A549 (cell line): ENCODE measurements around the gene LIPH. TPM values are rescaled to one million over a fixed set of nuclear protein-coding genes. Genes with fewer than 3 reads are reported as not detected.

Experiments
- ATAC-seq, 2 experiments: fragments of 200-7000 bp in 1 of 2; fragments of >200 bp in 1 of 2; cut with Nextera tagmentation in 1 of 2; cut with Tn5 transposase in 1 of 2; 3 replicates each; pipeline versions ENCODE4 v1.8.0 to v1.9.1; 2018 to 2020; ENCODE audit warnings: mild to moderate bottlenecking in 1 of 2, moderate library complexity in 1 of 2
- CTCF ChIA-PET: fragments of 300-600 bp; sonication (Branson Sonifier 250); formaldehyde crosslinking; extraction: SDS; loops from one replicate; lab custom pipeline; 2021; ENCODE audit warnings: antibody characterized with exemption, inconsistent platforms; lab: Yijun Ruan, JAX
- POLR2A ChIA-PET: fragments of 350-600 bp; formaldehyde crosslinking; extraction: SDS; loops from one replicate; lab custom pipeline; 2021; ENCODE audit warnings: antibody characterized with exemption, inconsistent platforms; lab: Yijun Ruan, JAX
- DNase-seq, 2 experiments: peaks; one replicate each; pipeline versions ENCODE4 v3.0.0 to v3.0.0-alpha.2; 2011 to 2016; ENCODE audit warnings: low read depth in 1 of 2, low spot score in 1 of 2
- FAIRE-seq: peaks from 2 replicates; lab custom pipeline; 2011; peaks lifted over from hg19 to GRCh38; lab: Jason Lieb, UNC
- H3K27ac ChIP-seq, 2 experiments: fragments of >200 bp; sonication (Bioruptor Twin); formaldehyde crosslinking; 3 replicates each; pipeline ENCODE4 v1.5.1; 2016 to 2017
- H3K4me1 ChIP-seq: fragments of >200 bp; sonication (Bioruptor Twin); formaldehyde crosslinking; 3 replicates; pipeline ENCODE4 v1.6.1; 2016
- H3K4me2 ChIP-seq: fragments of >200 bp; sonication (Bioruptor Twin); formaldehyde crosslinking; 3 replicates; pipeline ENCODE4 v1.6.1; 2016
- H3K4me3 ChIP-seq: fragments of >200 bp; sonication (Bioruptor Twin); formaldehyde crosslinking; 3 replicates; pipeline ENCODE4 v1.5.1; 2016
- H3K9me3 ChIP-seq: fragments of >200 bp; sonication (Bioruptor Twin); formaldehyde crosslinking; 3 replicates; pipeline ENCODE4 v1.6.1; 2016
- BHLHE40 ChIP-seq: IDR thresholded peaks from 2 replicates; pipeline ENCODE4 v1.6.1; 2012; ENCODE audit warnings: low read depth, low read length, inconsistent platforms
- CEBPB ChIP-seq, 2 experiments: fragments of >200 bp in 1 of 2; sonication (Bioruptor Twin) in 1 of 2; formaldehyde crosslinking in 1 of 2; IDR thresholded peaks; 2 replicates each; pipeline ENCODE4 v1.6.1; 2012 to 2016
- ELK1 ChIP-seq: fragments of 150-350 bp; IDR thresholded peaks from 2 replicates; pipeline ENCODE4 v1.6.1; 2014; ENCODE audit warnings: low read depth, mild to moderate bottlenecking, low read length
- FOXS1 ChIP-seq: fragments of 250-450 bp; sonication (Bioruptor Pico); IDR thresholded peaks from 2 replicates; pipeline ENCODE4 v1.5.0; 2020; ENCODE audit warnings: mild to moderate bottlenecking, moderate library complexity
- HEYL ChIP-seq: fragments of 250-450 bp; sonication (Bioruptor Pico); IDR thresholded peaks from 2 replicates; pipeline ENCODE4 v1.8.0; 2021; ENCODE audit warnings: mild to moderate bottlenecking, moderate library complexity
- HOXB13 ChIP-seq: fragments of 250-450 bp; sonication (Bioruptor Pico); IDR thresholded peaks from 2 replicates; pipeline ENCODE4 v1.5.0; 2020; ENCODE audit warnings: low read depth, mild to moderate bottlenecking, moderate library complexity
- JUN ChIP-seq, 2 experiments: fragments of >200 bp; sonication (Bioruptor Twin); formaldehyde crosslinking; IDR thresholded peaks; 2 replicates in 1 of 2; 3 replicates in 1 of 2; pipeline ENCODE4 v1.6.1; 2016 to 2017
- KDM5A ChIP-seq: fragments of 200-600 bp; sonication (generic); IDR thresholded peaks from 2 replicates; pipeline ENCODE4 v1.6.1; 2016; ENCODE audit warnings: antibody characterized with exemption, mild to moderate bottlenecking
- MYC ChIP-seq: IDR thresholded peaks from 2 replicates; pipeline ENCODE4 v1.6.1; 2012; ENCODE audit warnings: mild to moderate bottlenecking, inconsistent platforms, low read length, improper control_type of control experiment, borderline replicate concordance
- NPAS2 ChIP-seq: fragments of 250-450 bp; sonication (Bioruptor Pico); IDR thresholded peaks from 2 replicates; pipeline ENCODE4 v1.8.0; 2022; ENCODE audit warnings: mild to moderate bottlenecking, moderate library complexity, borderline replicate concordance
- NR3C1 ChIP-seq: fragments of >200 bp; sonication (Bioruptor Twin); formaldehyde crosslinking; IDR thresholded peaks from 3 replicates; pipeline ENCODE4 v1.6.1; 2017
- PHF8 ChIP-seq: fragments of 200-600 bp; sonication (generic); IDR thresholded peaks from 2 replicates; pipeline ENCODE4 v1.6.1; 2016; ENCODE audit warnings: low read depth, mild to moderate bottlenecking, antibody characterized with exemption, moderate library complexity, borderline replicate concordance
- POLR2A ChIP-seq: IDR thresholded peaks from 2 replicates; pipeline ENCODE4 v1.6.1; 2012; ENCODE audit warnings: mild to moderate bottlenecking, low read length
- RARB ChIP-seq: fragments of 250-450 bp; sonication (Bioruptor Pico); IDR thresholded peaks from 2 replicates; pipeline ENCODE4 v1.8.0; 2021; ENCODE audit warnings: mild to moderate bottlenecking, moderate library complexity
- RCOR1 ChIP-seq: fragments of 150-350 bp; IDR thresholded peaks from 2 replicates; pipeline ENCODE4 v1.6.1; 2014; ENCODE audit warnings: antibody characterized with exemption, low read length, low read depth
- RFX5 ChIP-seq: fragments of 450-650 bp; IDR thresholded peaks from 2 replicates; pipeline ENCODE4 v1.7.1; 2014; ENCODE audit warnings: antibody characterized with exemption, mild to moderate bottlenecking, moderate library complexity
- RNF2 ChIP-seq: fragments of 200-600 bp; sonication (generic); IDR thresholded peaks from 2 replicates; pipeline ENCODE4 v1.6.1; 2016; ENCODE audit warnings: low read depth, mild to moderate bottlenecking, antibody characterized with exemption, moderate library complexity, borderline replicate concordance
- ZNF302 ChIP-seq: fragments of 250-450 bp; sonication (Bioruptor Pico); IDR thresholded peaks from 2 replicates; pipeline ENCODE4 v1.9.0; 2021; ENCODE audit warnings: inconsistent platforms, mild to moderate bottlenecking, moderate library complexity
- WGBS: methylation state at CpG from one replicate; pipeline ENCODE4 v1.1.6; 2017; ENCODE audit errors: missing lambda C conversion rate; 5-methylcytosine and 5-hydroxymethylcytosine counted together
- polyA plus RNA-seq, 4 experiments: library from polyadenylated mRNA; depleted of rRNA in 3 of 4; stranded (reverse); fragments of >200 nt; fragmentation: RNase III in 1 of 4; extraction: RNeasy Plus Mini Kit Qiagen cat#74134 plus additional on column Dnase treatment in 1 of 4; gene quantifications; 2 replicates in 3 of 4; 3 replicates in 1 of 4; pipeline ENCODE4 v1.2.3, GENCODE V29; 2011 to 2017
- TF ChIP-seq, protein P1 (sequence below): fragments of >200 bp; sonication (Bioruptor Twin); formaldehyde crosslinking; IDR thresholded peaks from 3 replicates; pipeline ENCODE4 v1.6.1; 2016
- TF ChIP-seq, protein P2 (sequence below): fragments of 200-600 bp; sonication (generic); IDR thresholded peaks from 2 replicates; pipeline ENCODE4 v1.6.1; 2016; ENCODE audit warnings: antibody characterized with exemption, mild to moderate bottlenecking, moderate library complexity
- TF ChIP-seq, protein P3 (sequence below): fragments of 450-650 bp; IDR thresholded peaks from 2 replicates; pipeline ENCODE4 v1.6.1; 2014; ENCODE audit warnings: antibody characterized with exemption
- TF ChIP-seq, protein P4 (sequence below): fragments of 250-450 bp; sonication (Bioruptor Pico); IDR thresholded peaks from 2 replicates; pipeline ENCODE4 v1.5.0; 2021; ENCODE audit warnings: mild to moderate bottlenecking, moderate library complexity, borderline replicate concordance

LIPH gene
- polyA plus RNA-seq, 2 of the 4 experiments (the other 2 are of a cell fraction) = 6.9 to 34.9 TPM

- 87% methylated on average over 3 of the region's 3 CpGs for WGBS
- Histone ChIP-seq H3K27ac (no peak overlapping the region), H3K9me3 (no peaks in the 10 kb centered on the region), H3K4me3 (no peak overlapping the region), H3K4me1 (no peaks in the 10 kb centered on the region), H3K4me2 (no peak overlapping the region)
- DNase-seq (no peak), ATAC-seq (no peak), FAIRE-seq (no peak)
- ChIA-PET POLR2A (no interaction called here), CTCF (interaction anchor here (1.2 kb wide), 1 partner anchor 66 kb away, joined by 3 read pairs; no protein-coding TSS in a partner anchor)
- TF ChIP-seq RNF2 = no peak
- TF ChIP-seq JUN (IDR thresholded peaks at IDR 0.05) = no peak
- TF ChIP-seq FOXS1 (CRISPR knock-in tag) = no peak
- TF ChIP-seq, protein P1, sequence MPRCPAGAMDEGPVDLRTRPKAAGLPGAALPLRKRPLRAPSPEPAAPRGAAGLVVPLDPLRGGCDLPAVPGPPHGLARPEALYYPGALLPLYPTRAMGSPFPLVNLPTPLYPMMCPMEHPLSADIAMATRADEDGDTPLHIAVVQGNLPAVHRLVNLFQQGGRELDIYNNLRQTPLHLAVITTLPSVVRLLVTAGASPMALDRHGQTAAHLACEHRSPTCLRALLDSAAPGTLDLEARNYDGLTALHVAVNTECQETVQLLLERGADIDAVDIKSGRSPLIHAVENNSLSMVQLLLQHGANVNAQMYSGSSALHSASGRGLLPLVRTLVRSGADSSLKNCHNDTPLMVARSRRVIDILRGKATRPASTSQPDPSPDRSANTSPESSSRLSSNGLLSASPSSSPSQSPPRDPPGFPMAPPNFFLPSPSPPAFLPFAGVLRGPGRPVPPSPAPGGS = no peak
- TF ChIP-seq NPAS2 (CRISPR knock-in tag) = no peak
- TF ChIP-seq NR3C1 = no peak
- no peak for TF ChIP-seq CEBPB (IDR thresholded peaks at IDR 0.05)
- TF ChIP-seq, protein P2, sequence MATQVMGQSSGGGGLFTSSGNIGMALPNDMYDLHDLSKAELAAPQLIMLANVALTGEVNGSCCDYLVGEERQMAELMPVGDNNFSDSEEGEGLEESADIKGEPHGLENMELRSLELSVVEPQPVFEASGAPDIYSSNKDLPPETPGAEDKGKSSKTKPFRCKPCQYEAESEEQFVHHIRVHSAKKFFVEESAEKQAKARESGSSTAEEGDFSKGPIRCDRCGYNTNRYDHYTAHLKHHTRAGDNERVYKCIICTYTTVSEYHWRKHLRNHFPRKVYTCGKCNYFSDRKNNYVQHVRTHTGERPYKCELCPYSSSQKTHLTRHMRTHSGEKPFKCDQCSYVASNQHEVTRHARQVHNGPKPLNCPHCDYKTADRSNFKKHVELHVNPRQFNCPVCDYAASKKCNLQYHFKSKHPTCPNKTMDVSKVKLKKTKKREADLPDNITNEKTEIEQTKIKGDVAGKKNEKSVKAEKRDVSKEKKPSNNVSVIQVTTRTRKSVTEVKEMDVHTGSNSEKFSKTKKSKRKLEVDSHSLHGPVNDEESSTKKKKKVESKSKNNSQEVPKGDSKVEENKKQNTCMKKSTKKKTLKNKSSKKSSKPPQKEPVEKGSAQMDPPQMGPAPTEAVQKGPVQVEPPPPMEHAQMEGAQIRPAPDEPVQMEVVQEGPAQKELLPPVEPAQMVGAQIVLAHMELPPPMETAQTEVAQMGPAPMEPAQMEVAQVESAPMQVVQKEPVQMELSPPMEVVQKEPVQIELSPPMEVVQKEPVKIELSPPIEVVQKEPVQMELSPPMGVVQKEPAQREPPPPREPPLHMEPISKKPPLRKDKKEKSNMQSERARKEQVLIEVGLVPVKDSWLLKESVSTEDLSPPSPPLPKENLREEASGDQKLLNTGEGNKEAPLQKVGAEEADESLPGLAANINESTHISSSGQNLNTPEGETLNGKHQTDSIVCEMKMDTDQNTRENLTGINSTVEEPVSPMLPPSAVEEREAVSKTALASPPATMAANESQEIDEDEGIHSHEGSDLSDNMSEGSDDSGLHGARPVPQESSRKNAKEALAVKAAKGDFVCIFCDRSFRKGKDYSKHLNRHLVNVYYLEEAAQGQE = no peak
- TF ChIP-seq BHLHE40 = no peak
- no peak for TF ChIP-seq POLR2A
- TF ChIP-seq, protein P3, sequence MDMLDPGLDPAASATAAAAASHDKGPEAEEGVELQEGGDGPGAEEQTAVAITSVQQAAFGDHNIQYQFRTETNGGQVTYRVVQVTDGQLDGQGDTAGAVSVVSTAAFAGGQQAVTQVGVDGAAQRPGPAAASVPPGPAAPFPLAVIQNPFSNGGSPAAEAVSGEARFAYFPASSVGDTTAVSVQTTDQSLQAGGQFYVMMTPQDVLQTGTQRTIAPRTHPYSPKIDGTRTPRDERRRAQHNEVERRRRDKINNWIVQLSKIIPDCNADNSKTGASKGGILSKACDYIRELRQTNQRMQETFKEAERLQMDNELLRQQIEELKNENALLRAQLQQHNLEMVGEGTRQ = no peak
- no peak for TF ChIP-seq HEYL (CRISPR knock-in tag)
- no peak for TF ChIP-seq MYC
- TF ChIP-seq, all 56 proteins: peak for 0
These were observed 41.7 kb upstream of the LIPH start for GRCh38 chr3:185594073-185594472.

- ChIA-PET CTCF (interaction anchor here (1.1 to 4.3 kb wide), 5 partner anchors 11 to 711 kb away, joined by 3 to 16 read pairs (median 3); no protein-coding TSS in a partner anchor), POLR2A (interaction anchor here (0.5 to 1.7 kb wide), 14 partner anchors 10 to 351 kb away, joined by 3 to 11 read pairs (median 3); partner anchors contain the start of genes EHHADH, LIPH, TMEM41A and TRA2B)
- no peak for ATAC-seq
- FAIRE-seq = no peak
- Histone ChIP-seq H3K9me3 (no peaks in the 10 kb centered on the region), H3K4me1 (peaks cover 6% of the 10 kb centered on the region; the same call in 1 of the 3 replicates), H3K4me3 (peak overlapping the region; percentile 80), H3K4me2 (peak overlapping the region; percentile 90), H3K27ac (peak overlapping the region; percentile 81 to 91)
- DNase-seq = no peak
- WGBS = 0% methylated on average over 7 of the region's 7 CpGs
- TF ChIP-seq RFX5 (no peak), HOXB13 (CRISPR knock-in tag) (no peak), KDM5A (no peak), BHLHE40 (no peak), PHF8 (no peak), RCOR1 (no peak), ZNF302 (no peak), HEYL (CRISPR knock-in tag) (no peak), MYC (no peak), RARB (no peak), ELK1 (no peak)
- TF ChIP-seq, protein P4, sequence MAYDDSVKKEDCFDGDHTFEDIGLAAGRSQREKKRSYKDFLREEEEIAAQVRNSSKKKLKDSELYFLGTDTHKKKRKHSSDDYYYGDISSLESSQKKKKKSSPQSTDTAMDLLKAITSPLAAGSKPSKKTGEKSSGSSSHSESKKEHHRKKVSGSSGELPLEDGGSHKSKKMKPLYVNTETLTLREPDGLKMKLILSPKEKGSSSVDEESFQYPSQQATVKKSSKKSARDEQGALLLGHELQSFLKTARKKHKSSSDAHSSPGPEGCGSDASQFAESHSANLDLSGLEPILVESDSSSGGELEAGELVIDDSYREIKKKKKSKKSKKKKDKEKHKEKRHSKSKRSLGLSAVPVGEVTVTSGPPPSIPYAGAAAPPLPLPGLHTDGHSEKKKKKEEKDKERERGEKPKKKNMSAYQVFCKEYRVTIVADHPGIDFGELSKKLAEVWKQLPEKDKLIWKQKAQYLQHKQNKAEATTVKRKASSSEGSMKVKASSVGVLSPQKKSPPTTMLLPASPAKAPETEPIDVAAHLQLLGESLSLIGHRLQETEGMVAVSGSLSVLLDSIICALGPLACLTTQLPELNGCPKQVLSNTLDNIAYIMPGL (CRISPR knock-in tag) = no peak
These were observed 34.3 kb upstream of the LIPH start for GRCh38 chr3:185586686-185587039.
